Lung (tissue), 12 donors: ENCODE data around the gene SMAD5. TPM values are rescaled to one million over a fixed set of nuclear protein-coding genes. Genes with fewer than 3 reads are reported as not detected.

Source experiments
- ATAC-seq: fragments of 200-7000 bp; cut with Tn5 transposase; one replicate; pipeline ENCODE4 v1.9.1; 2020; ENCODE audit warnings: moderate number of reproducible peaks; ENCODE audit not compliant: insufficient read depth, low FRiP score
- DNase-seq, 3 donors: peaks; one replicate each; pipeline ENCODE4 v3.0.0-alpha.2; 2013 to 2017
- H3K27ac ChIP-seq, 2 donors: one replicate each; pipeline ENCODE4 v1.5.1; 2013; ENCODE audit warnings: mild to moderate bottlenecking in 2 of 2, moderate library complexity in 2 of 2, control low read depth in 1 of 2, inconsistent platforms in 1 of 2, low read depth in 1 of 2, low read length in 1 of 2
- H3K27me3 ChIP-seq, 3 donors: one replicate each; pipeline ENCODE4 v1.5.1; 2013; ENCODE audit warnings: low read length in 2 of 3; ENCODE audit not compliant: control insufficient read depth in 3 of 3, insufficient read depth in 3 of 3
- H3K36me3 ChIP-seq, 4 donors: one replicate each; pipeline ENCODE4 v1.5.1; 2013; ENCODE audit warnings: low read length in 4 of 4, mild to moderate bottlenecking in 1 of 4, moderate library complexity in 1 of 4; ENCODE audit not compliant: control insufficient read depth in 4 of 4, insufficient read depth in 4 of 4
- H3K4me1 ChIP-seq, 5 donors: one replicate each; pipeline ENCODE4 v1.5.1; 2013; ENCODE audit warnings: low read length in 5 of 5, mild to moderate bottlenecking in 2 of 5, moderate library complexity in 1 of 5; ENCODE audit not compliant: control insufficient read depth in 5 of 5, insufficient read depth in 5 of 5
- H3K4me3 ChIP-seq: one replicate; pipeline ENCODE4 v1.5.1; 2013; ENCODE audit warnings: mild to moderate bottlenecking, control low read depth, moderate library complexity
- H3K9ac ChIP-seq, 2 donors: one replicate each; pipeline ENCODE4 v1.5.1; 2013; ENCODE audit warnings: low read length in 2 of 2, control low read depth in 1 of 2; ENCODE audit not compliant: insufficient read depth in 1 of 2
- H3K9me3 ChIP-seq, 4 donors: one replicate each; pipeline ENCODE4 v1.5.1; 2013; ENCODE audit warnings: low read length in 3 of 4, mild to moderate bottlenecking in 1 of 4, moderate library complexity in 1 of 4; ENCODE audit not compliant: control insufficient read depth in 4 of 4, insufficient read depth in 3 of 4
- CTCF ChIP-seq: IDR thresholded peaks from 2 replicates; pipeline ENCODE4 v1.5.1; 2012; ENCODE audit warnings: mild to moderate bottlenecking; ENCODE audit errors: control extremely low read depth, extremely low read depth
- WGBS, 2 donors: extraction: QIAGEN DNeasy Blood & Tissue Kit; methylation state at CpG; one replicate each; pipeline ENCODE4 v1.1.7; 2013; 5-methylcytosine and 5-hydroxymethylcytosine counted together
- polyA plus RNA-seq, 2 donors: library from polyadenylated mRNA; stranded (reverse); fragments of 200-250 nt; gene quantifications; one replicate each; pipeline ENCODE4 v1.2.1, GENCODE V29; 2013
- total RNA-seq, 2 donors: library from RNA; depleted of rRNA in 1 of 2; stranded (reverse); fragments of >200 nt in 1 of 2; gene quantifications; one replicate each; pipeline ENCODE4 v1.2.1, GENCODE V29; 2014 to 2021
- donor health status: control.
- donor health status: control.
- donor health status: Bipolar disorder and iron deficiency.
- donor health status: healthy.
- donor health status: DM: yes; HTN: yes; CAD: no.

The SMAD5 gene
- total and polyA plus RNA-seq, 4 donors: 8.8 to 67.0 (median 26.6) TPM

GRCh38 chr5:136192526-136193321 lies 60.1 kb downstream of the SMAD5 start, which contains the start of gene SMIM32:
TSS of gene SMIM32 (minus strand) at chr5:136193162. CDS start at chr5:136192524, 638 bp downstream.
- H3K4me3 ChIP-seq: no peak within 1 kb of the TSS
- no peak within 1 kb of the TSS for H3K27ac ChIP-seq
- H3K4me1 ChIP-seq: peaks cover 0 to 26% (median 7%) of the 10 kb centered on the region in 5 donors
- H3K27me3 ChIP-seq: peaks cover 11 to 41% (median 32%) of the 10 kb centered on the region in 3 donors
- ATAC-seq: no peak
- TF ChIP-seq CTCF: no peak
- peak; percentile 51 to 56 (median 53) for DNase-seq
- peaks cover 0 to 10% (median 7%) of the 10 kb centered on the region in 4 donors for H3K36me3 ChIP-seq
- WGBS, 2 donors: 1% methylated on average over 79 to 81 of the region's 81 CpGs
- no peaks in the 10 kb centered on the region for H3K9me3 ChIP-seq
- H3K9ac ChIP-seq: no peak within 1 kb of the TSS

GRCh38 chr5:136193322-136193935 lies 60.8 kb downstream of the SMAD5 start:
- ATAC-seq (no peak), DNase-seq (no peak)
- no peak overlapping the region for H3K9ac ChIP-seq
- no peaks in the 10 kb centered on the region for H3K9me3 ChIP-seq
- no peak overlapping the region for H3K4me3 ChIP-seq
- peaks cover 0 to 6% (median 3%) of the 10 kb centered on the region in 4 donors for H3K36me3 ChIP-seq
- H3K4me1 ChIP-seq: peaks cover 0 to 26% (median 7%) of the 10 kb centered on the region in 5 donors
- H3K27ac ChIP-seq: no peak overlapping the region
- 47 to 51% methylated on average over 18 of the region's 18 CpGs for WGBS, 2 donors
- H3K27me3 ChIP-seq: peaks cover 11 to 41% (median 32%) of the 10 kb centered on the region in 3 donors
- TF ChIP-seq CTCF: no peak

- WGBS, 2 donors: 90 to 91% methylated on average over 3 of the region's 3 CpGs
- no peak overlapping the region for H3K27ac ChIP-seq
- peaks cover 0 to 26% (median 7%) of the 10 kb centered on the region in 5 donors for H3K4me1 ChIP-seq
- H3K27me3 ChIP-seq: peaks cover 11 to 38% (median 32%) of the 10 kb centered on the region in 3 donors
- H3K9ac ChIP-seq: no peak overlapping the region
- ATAC-seq (no peak), DNase-seq (no peak)
- H3K36me3 ChIP-seq: no peaks in the 10 kb centered on the region
- no peaks in the 10 kb centered on the region for H3K9me3 ChIP-seq
- TF ChIP-seq CTCF: no peak
- H3K4me3 ChIP-seq: no peak overlapping the region
Measured at GRCh38 chr5:136194576-136194975, 61.9 kb downstream of the SMAD5 start.
